GM20000 (cell line): ENCODE data around the gene MRO.

Experiments used
- DNase-seq: peaks from one replicate; pipeline ENCODE4 v3.0.0; 2012; ENCODE audit warnings: low spot score
- CTCF ChIP-seq: IDR thresholded peaks from 2 replicates; pipeline ENCODE4 v1.5.1; 2012; ENCODE audit warnings: mild to moderate bottlenecking, control low read depth; ENCODE audit errors: extremely low read depth, missing control alignments

Gene MRO

DNA sequence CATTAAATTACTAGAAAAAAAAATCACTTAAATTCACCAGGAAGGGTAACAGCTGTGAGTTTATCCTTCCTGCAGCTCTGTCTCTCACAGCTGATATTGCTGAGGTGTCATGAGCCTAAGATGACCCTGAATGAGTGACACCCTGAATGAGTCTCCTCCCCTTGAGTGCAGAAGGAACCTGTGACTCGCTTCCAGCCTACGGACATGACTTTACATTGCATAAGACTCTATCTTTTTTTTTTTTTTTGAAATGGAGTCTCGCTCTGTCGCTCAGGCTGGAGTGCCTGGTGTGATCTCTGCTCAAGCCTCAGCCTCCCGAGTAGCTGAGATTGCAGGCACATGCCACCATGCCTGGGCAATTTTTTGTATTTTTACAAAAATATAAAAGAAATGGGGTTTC, 14.1 kb downstream of the MRO start:
- TF ChIP-seq CTCF = no peak
- DNase-seq = no peak

DNA sequence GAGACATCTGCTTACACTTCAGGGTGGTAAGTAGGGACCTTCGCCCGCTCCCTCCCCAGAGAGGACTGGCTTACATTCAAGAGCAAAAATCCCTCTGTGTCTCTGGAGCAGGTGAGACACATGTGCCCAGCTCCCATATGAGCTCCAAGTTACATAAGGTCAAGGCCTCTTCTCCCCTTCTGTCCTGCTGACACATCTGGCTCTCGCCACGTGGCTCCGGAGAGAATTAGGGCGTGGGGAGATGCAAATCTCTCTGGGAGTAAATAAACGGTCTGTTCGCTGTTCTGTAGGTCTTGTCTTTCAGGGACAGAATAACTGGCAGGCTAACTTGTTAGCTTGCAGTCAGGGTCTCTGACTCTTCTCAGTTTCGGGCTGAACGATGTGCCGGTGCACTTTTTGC, 16.2 kb downstream of the MRO start:
- TF ChIP-seq CTCF = no peak
- DNase-seq = no peak

GRCh38 chr18:50802141-50802540, 17.7 kb downstream of the MRO start:
- DNase-seq = no peak
- no peak for TF ChIP-seq CTCF

- DNase-seq = no peak
- no peak for TF ChIP-seq CTCF
Observed at GRCh38 chr18:50797142-50797541, 22.7 kb downstream of the MRO start.

DNA sequence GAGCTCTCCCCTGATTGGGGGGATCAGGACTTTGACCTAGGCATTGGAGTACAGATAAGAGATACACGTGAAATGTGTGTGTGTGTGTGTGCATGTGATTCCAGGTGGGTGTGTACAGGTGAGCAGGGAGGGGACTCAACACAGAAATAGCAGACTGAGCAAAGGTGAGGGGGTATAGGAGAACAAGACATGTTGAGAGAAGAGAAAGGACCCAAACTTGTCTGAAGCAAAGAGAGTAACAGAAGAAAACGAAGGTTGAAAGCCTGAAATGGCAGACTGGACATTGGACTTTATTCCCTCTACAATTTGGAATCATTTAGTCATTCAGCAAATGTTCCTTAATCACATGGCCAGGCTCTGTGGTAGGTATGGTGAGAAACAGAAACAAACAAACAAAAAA, 23.3 kb downstream of the MRO start:
- TF ChIP-seq CTCF = no peak

GRCh38 chr18:50793641-50794565, 25.9 kb downstream of the MRO start:
- TF ChIP-seq CTCF = no peak
- DNase-seq = no peak

More for the DNA sequence above, 23.3 kb downstream of the MRO start:
- DNase-seq = no peak

GRCh38 chr18:50792885-50793284, 26.9 kb downstream of the MRO start:
- no peak for TF ChIP-seq CTCF
- no peak for DNase-seq
